GM19328 (cell line): ENCODE data around the gene FILIP1.

Source experiments
- ATAC-seq: cut with Tn5 transposase; IDR thresholded peaks from one replicate; pipeline ENCODE4 v1.9.1; 2021; ENCODE audit warnings: mild to moderate bottlenecking, moderate library complexity; ENCODE audit not compliant: unreplicated experiment

FILIP1 gene

DNA sequence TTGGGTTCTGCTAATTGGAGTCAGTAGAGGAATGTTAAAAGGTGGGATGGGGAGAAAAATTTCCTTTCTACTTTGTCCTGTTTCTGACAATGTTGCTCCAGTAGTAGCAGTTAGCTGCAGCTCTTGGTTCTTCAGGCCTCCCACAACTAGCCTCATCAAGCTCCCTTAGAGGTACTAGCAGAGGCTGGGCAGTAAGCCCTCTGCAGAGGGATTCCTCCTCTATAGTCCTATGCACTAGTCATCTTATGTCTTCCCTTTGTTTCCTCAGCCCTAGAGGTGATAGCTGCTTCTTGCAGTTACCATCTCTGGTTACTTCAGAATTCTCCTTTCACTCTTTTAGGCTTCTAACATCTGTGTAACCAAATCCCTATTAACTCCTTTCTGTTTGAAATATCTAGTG is 99.8 kb downstream of the FILIP1 start:
- ATAC-seq: no peak

DNA sequence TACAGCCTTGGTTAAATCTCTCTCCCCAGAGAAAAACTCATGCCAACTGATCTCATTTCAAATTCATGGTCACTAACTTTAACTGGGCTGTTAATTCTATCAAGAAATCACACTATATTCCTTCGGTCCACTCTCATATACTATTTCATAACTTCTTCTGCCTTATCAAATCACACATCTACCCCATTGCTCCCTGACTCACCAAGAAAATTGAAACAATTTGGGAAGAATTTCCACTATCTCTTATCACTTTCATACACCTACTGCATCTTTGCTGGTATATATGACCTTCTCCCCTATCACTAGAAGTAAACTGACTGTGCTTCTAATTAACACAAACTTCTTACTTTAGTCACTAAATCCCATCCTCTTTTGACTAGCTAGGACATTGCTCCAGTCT is 102.3 kb downstream of the FILIP1 start:
- no peak for ATAC-seq

DNA sequence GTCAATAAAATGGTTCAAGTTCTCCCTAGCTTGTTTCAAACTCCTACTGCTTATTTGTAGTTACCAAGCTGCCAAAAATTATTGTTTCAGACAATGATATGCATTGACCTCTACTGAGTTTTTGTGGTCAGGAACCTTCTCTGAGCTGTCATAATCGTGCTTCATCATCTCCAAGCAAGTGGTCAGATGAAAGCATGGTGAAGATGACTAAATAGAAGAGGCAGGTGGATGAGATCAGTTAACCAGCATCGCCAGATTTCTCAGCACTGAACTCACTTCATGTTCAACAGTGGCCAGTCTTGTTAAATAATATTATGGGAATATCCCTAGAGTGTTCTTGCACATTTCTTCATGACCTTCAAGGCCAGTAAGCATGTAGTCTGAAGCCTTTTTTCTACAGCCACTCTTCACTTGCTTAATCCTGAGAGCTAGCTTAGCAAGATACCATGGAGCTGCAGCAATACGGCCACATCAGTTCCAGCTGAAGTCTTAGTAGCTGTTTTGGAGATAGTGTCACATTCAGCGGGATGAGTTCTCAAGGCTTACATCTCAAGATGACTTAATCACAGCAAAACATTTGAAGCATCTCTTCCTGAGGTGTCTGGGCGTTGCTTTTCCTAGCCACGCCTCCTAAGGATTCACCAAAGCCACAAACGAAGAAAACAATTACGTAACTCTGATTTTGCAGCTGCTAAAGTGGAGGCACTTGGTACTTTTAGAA is 107.4 kb downstream of the FILIP1 start:
- ATAC-seq: no peak

DNA sequence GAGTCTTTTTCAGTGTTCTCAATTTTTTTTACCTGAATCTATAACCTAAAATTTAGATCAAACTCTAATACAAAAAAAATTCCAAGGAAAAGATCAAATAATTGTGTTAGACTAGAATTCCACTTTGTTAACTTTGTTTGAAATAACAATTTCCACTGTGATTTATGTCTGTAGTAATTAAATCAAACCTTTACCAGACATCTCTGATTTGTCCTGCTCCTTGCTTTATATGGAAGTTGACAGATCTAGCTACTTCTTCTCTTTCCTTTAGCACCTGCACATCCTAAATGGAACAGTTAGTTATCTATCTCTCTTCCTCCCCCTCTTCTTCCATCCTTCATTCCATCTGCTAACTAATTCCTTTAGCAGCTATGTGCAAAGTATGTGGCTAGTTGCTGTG is 109.5 kb downstream of the FILIP1 start:
- ATAC-seq: no peak

DNA sequence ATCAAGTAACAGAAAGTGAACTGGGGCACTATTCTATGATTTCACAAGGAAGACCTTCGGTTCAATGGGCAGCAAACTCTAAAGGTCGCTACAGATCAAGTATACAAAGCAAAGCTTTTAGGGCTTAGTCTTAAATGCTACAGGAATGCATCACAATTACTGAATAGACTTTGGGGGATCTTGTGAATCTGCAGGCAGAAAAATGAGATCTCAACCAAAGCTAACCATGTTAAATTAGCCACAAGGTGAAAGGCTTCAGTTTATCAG is 111.0 kb downstream of the FILIP1 start:
- no peak for ATAC-seq

DNA sequence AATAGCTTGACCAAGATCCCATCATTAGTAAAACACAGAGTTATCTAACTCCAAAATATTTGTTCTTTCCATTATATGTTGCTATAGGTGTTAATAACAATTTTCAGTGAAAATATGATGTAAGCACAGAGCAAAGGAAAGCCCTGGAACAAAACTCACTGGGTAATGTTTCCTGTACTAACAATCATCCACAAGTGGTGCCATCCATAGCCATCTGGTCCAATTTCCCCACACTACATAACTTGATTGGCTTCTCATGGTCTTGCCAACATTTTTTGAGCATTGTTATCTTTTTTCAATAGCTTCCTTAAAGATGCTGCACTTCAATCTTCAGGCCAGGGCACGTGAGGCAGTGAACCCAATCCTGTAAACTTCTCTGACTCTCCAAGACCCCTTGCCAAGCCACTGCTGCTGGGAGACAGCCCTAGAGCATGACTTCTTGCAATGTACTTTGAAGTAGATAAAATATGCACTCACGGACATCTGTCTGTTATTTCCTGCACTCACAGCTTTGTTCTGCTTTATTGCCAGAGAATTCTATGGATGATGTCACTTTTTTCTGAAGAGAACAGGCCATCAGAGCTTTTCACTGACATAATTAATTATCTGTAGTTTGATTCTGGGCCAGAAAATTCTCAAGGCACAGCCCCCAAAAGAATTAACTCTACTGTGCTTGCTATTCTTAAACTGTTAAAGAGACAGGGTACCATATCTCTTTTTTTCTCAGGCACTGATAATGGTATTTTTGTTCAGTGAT is 111.5 kb downstream of the FILIP1 start:
- ATAC-seq: no peak

DNA sequence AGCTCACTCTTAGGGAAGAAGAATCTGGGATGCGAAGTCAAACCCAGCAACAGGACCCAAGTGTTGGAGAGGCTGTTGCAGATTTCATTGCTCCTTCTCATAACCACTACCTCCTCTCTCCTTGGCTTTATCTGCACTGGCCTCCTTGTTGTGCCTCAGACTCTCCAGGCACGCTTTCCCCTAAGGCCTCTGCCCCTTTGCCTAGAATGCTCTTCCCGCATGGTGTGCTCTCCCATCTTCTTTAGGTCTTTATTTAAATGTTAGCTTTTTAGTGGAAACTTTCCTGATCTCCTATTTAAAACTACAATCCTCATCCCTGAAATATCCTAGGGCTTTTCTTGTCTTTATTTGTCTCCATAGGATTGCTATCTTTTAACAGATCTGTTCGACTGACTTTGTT is 114.1 kb downstream of the FILIP1 start:
- no peak for ATAC-seq

DNA sequence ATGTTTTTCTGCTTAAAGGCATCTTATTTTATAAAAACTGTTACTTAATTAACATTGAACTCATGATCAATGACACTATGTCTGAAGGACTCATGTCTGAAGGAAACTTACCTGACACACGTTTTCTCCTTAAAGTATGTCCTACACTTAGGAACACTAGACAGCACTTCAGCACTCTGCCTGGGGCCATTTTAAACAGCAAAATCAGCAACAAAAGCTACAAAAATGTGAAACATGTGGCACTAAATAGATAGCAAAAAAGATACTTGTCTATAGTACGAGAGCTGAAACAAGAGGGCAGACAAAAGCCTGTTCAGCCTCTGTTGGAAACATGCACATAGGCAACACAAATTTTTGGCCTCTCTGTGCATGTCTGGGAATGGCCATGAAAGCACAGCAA is 115.5 kb downstream of the FILIP1 start:
- no peak for ATAC-seq

DNA sequence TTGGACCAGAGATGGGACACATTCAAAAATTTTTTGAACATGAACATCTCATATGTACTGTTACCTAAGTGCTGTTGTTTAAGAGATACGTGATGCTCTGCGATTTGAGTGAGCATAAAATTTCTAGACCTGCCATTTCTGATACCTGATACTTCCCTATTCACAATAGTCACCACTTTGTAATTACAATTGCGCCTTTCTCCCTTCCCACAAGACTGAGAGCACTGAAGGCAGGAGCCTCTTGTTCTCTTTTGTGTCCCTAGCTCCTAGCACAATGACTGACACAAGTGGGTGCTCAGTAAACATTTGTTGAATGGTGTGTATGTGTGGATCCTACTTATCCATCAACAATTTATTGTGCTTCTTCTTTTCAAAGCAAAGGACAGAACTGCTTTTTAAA is 116.2 kb downstream of the FILIP1 start:
- no peak for ATAC-seq

DNA sequence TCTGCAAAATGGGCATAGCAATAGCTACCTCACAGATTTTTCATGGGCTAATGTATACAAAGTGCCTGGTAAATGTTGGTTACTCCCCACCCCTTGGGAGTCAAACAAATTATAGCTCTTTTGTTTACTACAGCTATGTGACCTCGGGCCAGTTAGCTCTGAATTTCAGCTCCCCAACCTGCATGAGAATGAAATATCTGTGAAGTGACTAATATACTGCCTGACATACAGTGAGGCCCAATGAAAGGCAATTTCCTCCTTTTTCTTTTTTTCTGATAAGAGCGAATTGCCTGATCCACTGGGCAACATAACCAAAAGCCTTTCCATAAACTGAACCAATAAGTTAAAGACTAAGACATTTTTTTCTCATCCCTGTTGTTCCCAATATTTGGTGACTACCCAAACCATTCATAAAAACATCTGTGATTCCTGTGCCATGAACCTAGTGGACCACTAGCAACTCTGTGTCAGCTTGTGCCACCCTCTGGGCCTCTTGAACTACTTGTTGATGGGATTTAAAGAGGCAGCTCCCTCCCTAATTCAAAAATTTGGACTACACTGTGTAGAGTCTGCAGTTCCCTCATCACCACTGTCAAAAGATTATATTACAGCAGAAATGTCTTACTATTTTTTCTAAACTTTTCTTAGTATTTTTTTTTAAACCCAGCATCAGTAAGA is 117.1 kb downstream of the FILIP1 start:
- ATAC-seq: no peak

DNA sequence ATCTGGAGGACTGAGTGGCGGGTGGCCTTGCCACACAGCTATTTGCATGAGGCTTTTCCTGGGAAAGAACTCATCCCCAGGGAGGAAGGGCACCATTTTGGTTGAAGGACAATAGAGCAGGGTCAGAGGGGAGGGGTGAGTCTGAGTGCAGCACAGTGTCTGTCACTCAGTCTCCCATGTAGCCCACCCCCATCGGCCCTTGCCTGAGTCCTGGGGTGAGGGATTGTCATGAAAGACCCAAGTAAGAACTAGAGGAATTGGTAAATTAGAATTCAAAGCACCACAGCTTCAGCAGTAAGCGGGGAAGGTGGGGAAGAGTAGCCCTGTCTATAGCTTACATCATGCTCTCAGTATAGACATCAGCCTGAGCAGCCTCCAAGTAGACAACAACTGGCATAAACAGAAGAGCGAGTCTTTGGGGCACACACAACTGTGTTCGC is 118.6 kb downstream of the FILIP1 start:
- ATAC-seq: no peak

DNA sequence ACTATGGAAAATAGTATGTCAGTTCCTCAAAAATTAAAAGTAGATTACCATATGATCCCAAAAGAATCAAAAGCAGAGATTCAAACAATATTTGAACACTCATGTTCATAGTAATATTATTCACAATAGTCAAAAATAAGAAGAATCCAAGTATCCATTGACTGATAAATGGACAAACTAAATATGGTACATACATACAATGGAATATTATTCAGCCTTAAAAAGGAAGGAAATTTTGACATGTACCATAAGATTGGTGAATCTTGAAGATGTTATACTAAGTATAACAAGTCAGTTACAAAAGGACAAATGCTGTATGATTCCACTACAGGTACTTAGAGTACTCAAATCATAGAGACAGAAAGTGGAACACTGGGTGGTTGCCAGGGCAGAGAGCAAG is 120.7 kb downstream of the FILIP1 start:
- no peak for ATAC-seq

DNA sequence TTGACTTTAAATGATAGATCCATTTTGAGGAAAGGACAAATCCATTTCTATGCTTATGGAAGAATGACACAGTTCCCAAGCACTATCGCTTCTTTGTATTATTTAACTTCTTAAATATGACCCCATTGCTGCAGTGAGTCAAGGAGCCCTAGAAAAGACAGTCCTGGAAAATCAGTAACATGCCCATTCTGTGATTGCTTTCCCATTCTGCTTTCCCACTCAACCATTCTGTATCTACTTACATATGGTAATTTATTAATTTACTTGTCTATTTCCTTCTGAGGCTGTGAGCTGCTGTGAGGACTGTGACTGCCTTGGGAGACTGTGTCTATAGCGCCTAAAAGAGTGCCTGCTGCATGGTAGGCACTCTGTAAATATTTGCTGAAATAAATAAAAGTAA is 123.6 kb downstream of the FILIP1 start:
- no peak for ATAC-seq

DNA sequence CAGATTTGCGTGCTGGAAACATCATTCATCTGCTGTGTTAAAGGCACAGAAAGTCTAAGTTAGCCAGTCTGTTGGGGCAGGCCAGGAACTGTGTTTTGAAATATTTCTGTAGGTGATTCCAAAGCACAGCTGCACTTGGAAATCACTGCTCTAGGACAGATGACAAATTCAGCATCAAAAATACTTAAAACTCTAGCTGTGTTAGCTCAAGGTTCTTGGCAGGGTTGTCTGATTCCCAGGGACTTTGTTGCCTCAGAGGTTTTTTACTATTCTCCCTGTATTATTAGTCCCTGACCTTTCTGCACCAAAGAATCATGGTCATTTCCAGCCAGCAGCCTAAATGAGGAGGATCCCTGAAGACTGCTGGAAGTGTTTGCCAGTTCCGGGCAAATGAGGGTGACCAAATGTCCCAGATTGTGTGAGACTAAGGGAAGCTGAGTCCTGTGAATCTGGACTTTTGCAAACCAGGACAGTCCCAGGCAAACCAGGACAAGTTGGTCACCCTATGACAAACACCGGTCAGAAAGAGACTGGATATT is 124.7 kb downstream of the FILIP1 start:
- no peak for ATAC-seq

DNA sequence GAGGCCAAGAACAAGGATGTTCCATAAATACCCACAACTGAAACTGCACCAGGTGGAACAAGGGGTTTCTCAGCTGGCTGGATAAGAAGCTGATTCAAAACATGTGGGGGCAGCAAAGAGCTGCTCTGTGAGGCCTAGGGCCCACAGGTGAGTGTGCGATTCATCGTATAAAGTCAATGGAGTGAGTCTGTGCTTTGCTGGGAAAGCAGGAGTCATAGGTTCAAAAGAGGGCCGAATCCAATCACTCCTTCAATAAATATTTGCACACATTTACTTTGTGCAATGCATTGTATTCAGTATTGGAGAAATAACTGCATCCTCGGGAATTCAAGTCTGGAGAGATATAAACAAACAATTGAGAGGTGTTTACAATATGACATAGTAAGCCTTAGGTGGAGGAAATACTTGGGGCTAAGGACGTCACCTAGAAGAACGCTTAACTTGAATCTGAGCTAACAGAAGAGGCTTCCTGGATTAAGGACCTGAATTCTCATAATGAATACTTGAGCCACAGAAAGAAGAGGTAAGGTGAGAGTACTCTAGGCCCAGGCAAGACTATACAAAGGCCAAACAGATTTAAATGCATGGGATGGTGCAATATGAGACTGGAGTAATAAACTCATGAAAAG is 125.3 kb downstream of the FILIP1 start:
- ATAC-seq: no peak

DNA sequence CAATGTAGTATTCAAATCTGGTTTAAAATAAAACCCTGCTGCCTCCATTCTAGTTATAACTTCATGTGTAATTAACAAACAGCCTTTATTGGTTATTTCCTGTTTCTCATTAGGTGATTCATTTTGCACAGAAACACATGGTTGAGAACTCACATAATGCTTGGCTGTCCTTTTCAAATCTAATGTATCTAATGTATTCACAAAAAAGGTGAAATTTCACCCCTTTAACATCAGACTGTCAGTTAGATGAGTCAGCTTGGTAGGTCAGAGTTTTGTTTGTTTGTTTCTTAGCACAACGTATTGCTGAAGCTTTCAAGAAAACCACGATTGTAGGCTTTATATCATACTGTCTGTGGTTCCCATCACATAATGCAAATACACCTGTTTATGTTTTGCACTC is 130.3 kb downstream of the FILIP1 start:
- no peak for ATAC-seq

DNA sequence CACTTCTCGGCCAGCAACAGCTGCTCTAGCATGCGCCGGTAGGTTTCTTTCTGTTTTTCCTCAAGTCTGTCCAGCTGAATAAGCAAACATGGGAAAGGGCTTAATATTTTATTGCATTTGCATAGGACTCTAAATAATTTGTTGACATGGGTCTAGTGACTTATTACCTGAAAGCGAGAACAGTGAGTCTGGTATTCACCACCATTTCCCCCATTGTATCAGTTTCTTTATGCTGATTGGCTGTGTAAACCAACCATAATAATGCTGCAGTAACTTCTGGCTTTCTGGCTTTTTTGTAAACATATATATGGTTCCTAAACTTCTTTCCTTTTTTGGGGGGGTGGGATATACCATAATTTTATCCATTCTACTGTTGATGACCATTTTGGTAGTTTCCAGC is 140.0 kb downstream of the FILIP1 start:
- no peak for ATAC-seq

DNA sequence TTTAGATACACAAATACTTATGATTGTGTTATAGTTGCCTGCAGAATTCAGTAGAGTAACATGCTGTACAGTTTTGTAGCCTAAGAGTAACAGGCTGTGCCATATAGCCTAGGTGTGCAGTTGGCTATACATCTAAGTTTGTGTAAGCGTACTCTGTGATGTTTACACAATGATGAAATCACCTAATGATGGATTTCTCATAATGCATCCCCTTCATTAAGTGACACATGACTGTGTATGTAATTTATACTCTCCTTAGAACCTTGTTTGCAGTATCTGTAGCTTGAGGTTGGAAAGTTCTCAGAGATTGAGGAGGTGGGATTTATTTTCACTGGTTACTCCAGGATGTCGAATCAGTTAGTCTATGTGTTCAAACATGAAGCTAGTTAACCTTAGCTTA is 142.0 kb downstream of the FILIP1 start:
- no peak for ATAC-seq

DNA sequence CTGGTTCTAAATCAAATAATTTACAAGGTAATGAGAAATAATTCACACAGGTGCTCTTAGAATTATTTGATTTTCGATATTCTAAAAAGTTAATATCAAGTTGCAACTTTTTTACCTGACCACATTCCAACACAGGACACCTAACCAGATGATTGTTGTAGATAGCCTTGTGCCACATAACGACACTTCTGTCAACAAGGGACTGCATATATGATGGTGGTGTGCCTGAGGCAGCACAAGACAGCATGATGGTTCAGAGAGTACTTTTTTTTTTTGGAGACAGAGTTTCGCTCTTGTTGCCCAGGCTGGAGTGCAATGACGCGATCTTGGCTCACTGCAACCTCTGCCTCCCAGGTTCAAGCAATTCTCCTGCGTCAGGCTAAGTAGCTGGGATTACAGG is 142.8 kb downstream of the FILIP1 start:
- ATAC-seq: no peak

DNA sequence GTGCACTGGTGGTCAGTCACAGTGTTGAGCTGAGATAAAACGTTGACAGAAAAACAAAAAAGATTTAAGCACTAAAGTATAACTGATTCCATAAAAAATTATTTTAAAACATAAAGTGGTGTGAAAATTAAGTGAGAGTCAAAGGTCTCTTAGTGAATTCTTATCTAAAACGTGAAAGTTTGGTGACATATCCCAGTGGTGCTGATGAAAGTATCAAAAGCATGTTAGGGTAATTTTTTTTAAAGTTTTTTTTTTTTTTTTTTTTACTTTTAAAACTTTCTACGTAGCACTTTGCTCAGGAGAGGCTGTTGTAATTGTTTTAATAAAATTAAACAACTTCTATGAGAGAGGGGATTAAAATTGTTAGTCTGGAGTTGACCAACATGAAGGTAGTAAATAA is 143.4 kb downstream of the FILIP1 start:
- ATAC-seq: no peak

DNA sequence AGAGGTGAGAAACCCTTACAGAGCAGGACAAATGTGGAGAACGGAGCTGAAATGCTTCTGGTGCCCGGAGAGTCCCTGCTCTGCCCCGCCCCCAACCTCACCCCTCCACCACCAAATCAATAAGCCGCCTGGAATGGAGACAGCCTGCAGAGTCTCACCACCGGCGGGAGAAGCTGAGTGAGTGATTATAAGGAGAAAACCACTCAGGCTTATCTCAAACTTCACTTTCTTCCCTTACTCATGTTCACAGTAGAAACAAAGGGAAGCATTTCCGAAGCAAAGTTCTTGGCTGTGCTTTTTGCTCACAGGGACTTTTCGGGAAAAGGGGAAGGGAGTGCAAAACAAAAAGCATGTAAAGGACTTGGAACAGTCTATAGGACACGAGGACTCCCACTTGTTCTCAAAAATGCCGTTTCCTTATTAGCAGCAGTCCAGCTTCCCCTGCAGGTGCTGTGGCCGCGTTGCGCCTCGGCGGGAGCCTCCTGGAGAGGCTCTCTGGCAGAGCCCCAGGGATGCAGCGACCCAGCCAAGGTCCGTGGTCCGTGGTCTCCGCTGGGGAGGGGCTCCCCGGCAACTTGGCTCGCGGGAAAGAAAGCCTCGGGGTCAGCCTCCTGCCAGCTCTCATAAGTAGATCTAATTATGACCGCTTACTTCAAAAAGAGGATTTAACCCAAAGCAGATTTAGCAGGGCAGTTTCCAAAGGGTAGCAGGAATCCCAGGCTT is 144.2 kb downstream of the FILIP1 start:
- ATAC-seq: no peak
